ENCODE data around the gene RAC2.
A peak's percentile ranks its signal among the peaks of the same experiment; 100 is the strongest.

Gene RAC2

GRCh38 chr22:37221424-37222333 lies 22.4 kb downstream of the RAC2 start:
- DNase-seq (ENCODE audit: low spot score): no peak

GRCh38 chr22:37220543-37220981 lies 23.5 kb downstream of the RAC2 start:
- no peak for DNase-seq (ENCODE audit: low spot score)

GRCh38 chr22:37219533-37219932 lies 24.5 kb downstream of the RAC2 start:
- DNase-seq (ENCODE audit: low spot score): no peak

GRCh38 chr22:37218771-37219411 lies 25.2 kb downstream of the RAC2 start:
- peak; percentile 46 for DNase-seq (ENCODE audit: low spot score)

- no peak for DNase-seq (ENCODE audit: low spot score)
These were observed 25.7 kb downstream of the RAC2 start for GRCh38 chr22:37218399-37218770.

GRCh38 chr22:37215890-37216289 lies 28.2 kb downstream of the RAC2 start:
- no peak for DNase-seq (ENCODE audit: low spot score)

- DNase-seq (ENCODE audit: low spot score): no peak
These were observed 29.4 kb downstream of the RAC2 start for GRCh38 chr22:37214731-37215030.

GRCh38 chr22:37213941-37214730 lies 29.9 kb downstream of the RAC2 start:
- DNase-seq (ENCODE audit: low spot score): no peak

GRCh38 chr22:37213218-37213855 lies 30.7 kb downstream of the RAC2 start:
- DNase-seq (ENCODE audit: low spot score): no peak

GRCh38 chr22:37212174-37212906 lies 31.7 kb downstream of the RAC2 start, which contains the start of gene SSTR3:
TSS of gene SSTR3 (minus strand) at chr22:37212477. CDS start at chr22:37207803, 4,674 bp downstream.
- DNase-seq (ENCODE audit: low spot score): no peak

- DNase-seq (ENCODE audit: low spot score): no peak
These were observed 32.2 kb downstream of the RAC2 start for GRCh38 chr22:37211866-37212173.

GRCh38 chr22:37211075-37211865 lies 32.8 kb downstream of the RAC2 start:
- DNase-seq (ENCODE audit: low spot score): no peak

GRCh38 chr22:37210041-37210803 lies 33.8 kb downstream of the RAC2 start:
- DNase-seq (ENCODE audit: low spot score): no peak

- DNase-seq (ENCODE audit: low spot score): no peak
These were observed 34.8 kb downstream of the RAC2 start for GRCh38 chr22:37209140-37209845.

- no peak for DNase-seq (ENCODE audit: low spot score)
These were observed 35.5 kb downstream of the RAC2 start for GRCh38 chr22:37208401-37209139.

- no peak for DNase-seq (ENCODE audit: low spot score)
These were observed 36.1 kb downstream of the RAC2 start for GRCh38 chr22:37207981-37208380.

GRCh38 chr22:37206841-37207821 lies 36.9 kb downstream of the RAC2 start:
- no peak for DNase-seq (ENCODE audit: low spot score)
